Measurements from ENCODE around the gene TPCN1.

GRCh38 chr12:113306382-113306781, 85.1 kb downstream of the TPCN1 start:
- no peak for TF ChIP-seq CTCF (IDR thresholded peaks at IDR 0.05)
- no peak for TF ChIP-seq POLR2A (IDR thresholded peaks at IDR 0.05)
